Activated T-cell treated with anti-CD3 and anti-CD28 coated beads for 24 hours (primary cell): Measurements from ENCODE around the gene GALNT10.

Experiments used
- DNase-seq: peaks from one replicate; pipeline ENCODE4 v3.0.0-alpha.2; 2020; ENCODE audit warnings: low read depth

The GALNT10 gene

DNA sequence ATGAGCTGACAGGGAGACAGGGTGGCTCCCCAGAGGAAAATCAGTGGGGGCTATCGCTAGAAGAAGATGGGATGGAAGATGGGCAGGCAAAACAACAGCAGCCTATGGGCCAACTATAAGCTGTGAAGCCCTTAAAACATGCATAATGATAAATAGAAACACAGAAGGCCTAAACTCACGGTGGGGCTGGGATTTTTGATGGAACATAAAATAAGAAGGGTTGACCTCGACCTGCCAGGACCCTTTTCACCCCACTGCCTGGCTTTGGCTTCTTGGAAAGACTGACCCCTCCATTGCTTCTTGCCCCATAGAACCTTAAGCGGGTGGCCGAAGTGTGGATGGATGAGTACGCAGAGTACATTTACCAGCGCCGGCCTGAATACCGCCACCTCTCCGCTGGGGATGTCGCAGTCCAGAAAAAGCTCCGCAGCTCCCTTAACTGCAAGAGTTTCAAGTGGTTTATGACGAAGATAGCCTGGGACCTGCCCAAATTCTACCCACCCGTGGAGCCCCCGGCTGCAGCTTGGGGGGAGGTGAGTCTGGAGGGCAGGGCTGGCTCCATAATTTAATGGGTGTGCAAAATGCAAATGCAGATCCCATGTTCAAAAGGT is 218.8 kb downstream of the GALNT10 start:
- no peak for DNase-seq

DNA sequence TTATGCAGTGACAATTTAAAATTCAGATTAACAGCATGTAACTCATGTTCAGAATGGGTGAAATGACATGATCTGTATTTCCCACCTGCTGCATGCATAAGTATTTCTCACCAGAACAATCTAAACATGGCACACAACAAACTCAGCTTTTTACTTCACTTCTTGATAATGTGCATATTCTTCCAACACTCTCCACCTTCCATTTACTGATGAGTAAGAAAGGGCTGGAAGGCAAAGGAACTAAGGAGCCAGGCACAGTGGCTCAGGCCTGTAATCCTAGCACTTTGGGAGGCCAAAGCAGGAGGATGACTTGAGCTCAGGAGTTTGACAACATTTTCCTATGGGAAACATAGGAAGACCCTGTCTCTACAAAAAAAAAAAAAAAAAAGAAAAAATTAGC is 219.5 kb downstream of the GALNT10 start:
- DNase-seq = no peak

GRCh38 chr5:154410786-154411185 is 220.3 kb downstream of the GALNT10 start:
- no peak for DNase-seq

DNA sequence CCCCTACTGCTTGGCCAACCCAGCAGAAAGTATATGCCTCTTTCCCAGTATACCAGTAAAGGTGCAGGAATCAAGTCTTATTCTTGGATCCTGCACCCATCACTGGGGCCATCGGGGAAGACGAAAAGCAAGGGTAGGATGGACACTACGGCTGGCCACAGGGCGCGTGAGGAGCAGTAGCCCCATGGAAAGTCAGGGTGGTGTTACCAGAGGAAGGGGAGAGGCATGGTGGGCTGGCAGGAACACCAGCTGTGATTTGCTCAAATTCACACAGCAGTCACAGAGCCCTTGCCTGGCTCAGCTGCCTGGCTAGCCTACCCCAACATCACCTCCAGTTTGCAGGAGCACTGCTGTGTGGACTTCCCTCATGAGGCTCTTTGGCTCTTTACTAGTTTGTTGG is 220.8 kb downstream of the GALNT10 start:
- DNase-seq = no peak

DNA sequence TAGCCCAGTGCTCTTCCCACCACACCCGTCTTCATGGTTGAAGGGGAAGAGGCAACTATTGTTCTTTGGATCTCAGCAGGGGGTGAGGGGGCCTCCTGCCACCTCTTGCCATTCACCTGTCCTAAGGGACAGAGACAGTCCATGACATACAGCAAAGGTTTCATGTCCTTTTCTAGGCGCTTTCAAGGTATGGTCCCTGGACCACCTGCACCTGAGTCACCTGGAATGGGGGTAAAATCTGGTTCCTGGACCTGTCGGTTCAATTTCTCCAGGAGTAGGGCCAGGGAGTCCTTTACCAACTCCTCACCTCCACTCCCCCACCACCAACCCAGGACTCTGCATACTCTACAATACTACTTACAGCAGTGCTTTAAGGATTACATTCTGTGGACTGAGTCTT is 221.8 kb downstream of the GALNT10 start:
- no peak for DNase-seq

DNA sequence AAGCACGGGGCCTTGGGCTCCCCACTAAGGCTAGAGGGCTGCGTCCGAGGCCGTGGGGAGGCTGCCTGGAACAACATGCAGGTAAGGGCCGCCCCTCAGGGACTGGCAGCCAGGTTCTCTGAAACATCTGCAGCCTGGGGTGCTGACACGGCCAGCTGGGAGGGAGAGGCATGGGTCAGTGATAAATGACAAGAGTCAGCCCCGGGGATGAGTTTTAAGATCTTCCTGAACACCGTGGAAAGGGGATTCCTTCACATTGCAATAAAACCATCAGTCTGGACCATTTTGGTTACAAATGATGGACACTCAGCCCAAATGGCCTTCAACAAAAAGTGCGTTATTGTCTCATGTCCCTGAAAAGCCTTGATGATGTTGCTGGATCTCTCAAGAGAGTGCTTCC is 222.4 kb downstream of the GALNT10 start:
- DNase-seq = no peak

- no peak for DNase-seq
Observed at GRCh38 chr5:154415114-154415513, 224.6 kb downstream of the GALNT10 start.

DNA sequence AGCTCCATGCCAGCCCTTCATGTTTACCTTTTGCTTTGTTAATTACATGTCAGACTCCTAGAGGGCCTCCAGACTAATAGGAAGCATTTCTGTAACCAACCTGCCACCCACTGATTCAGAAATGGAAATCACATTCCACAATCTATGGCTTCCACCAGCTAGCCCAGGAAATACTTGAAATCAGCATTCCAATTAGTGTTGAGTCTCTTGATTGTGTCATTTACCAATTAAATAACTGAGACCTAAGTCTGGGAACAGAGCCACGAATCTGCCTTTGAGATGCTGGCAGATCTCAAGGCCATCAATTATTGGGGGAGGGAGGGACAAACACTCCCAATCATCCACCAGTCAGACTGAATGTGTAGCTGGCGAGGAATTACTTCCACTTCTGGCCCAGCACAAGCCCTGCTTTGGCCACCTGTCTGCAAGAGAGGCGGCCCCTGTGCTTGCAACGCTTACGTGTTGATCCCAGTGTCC is 227.8 kb downstream of the GALNT10 start:
- no peak for DNase-seq

DNA sequence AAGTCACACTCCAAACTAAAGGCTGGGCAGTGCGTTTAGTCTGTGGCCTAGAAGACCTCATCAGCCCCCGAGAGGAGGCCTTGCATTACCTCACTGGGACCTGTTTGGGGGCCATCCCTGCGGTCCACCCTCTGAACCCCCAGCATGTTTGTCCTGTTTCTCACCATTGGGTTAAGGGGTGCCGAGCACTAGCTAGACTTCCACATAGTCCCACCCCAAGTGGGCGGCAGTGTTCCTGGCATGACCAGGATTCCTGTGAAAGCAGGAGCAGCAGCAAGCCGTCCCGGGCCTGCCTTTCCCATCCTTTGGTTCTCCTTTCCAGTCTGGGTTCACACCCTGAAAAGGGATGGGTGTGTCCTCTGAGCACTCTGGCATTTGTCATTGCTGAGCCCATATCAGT is 228.7 kb downstream of the GALNT10 start:
- no peak for DNase-seq

DNA sequence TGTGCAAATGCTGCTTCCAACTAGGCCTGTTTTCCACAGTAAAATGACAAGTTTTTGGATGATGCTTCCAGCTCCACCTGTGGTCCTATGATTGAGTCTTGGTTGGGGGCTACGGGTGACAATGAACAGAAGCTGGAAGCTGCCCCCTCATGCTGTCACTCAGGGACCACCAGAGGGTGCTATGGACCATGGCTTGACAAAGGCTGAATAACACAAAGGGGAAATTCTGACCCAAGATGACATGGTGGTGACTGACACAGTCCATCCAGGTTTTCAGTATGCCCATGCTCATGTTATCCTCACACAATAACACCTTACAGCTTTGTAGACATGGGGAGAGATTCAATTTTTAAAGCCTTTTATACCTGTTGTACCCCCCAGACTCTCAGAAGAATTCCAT is 231.3 kb downstream of the GALNT10 start:
- peak; percentile 9 for DNase-seq

DNA sequence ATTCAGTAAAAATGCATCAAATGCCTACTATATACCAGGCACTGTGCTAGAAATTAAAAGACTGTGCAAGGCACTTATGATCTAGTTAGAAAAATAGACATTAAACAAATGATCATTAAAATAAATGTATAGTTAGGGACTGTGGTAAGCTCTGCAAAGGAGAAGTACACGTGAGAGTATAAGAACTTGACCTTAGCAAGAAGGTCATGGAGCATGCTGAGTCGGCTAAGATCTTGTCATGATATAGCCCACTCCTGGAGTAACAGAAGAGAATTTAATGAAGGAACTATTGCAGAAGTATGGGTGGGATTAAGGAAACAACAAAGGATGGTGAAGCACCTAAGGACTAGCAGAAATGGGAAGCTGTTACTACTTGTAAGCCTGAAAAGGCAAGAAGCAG is 231.8 kb downstream of the GALNT10 start:
- DNase-seq = no peak

GRCh38 chr5:154428208-154428607 is 237.7 kb downstream of the GALNT10 start:
- no peak for DNase-seq

- DNase-seq = no peak
Observed at GRCh38 chr5:154429341-154429740, 238.8 kb downstream of the GALNT10 start.

DNA sequence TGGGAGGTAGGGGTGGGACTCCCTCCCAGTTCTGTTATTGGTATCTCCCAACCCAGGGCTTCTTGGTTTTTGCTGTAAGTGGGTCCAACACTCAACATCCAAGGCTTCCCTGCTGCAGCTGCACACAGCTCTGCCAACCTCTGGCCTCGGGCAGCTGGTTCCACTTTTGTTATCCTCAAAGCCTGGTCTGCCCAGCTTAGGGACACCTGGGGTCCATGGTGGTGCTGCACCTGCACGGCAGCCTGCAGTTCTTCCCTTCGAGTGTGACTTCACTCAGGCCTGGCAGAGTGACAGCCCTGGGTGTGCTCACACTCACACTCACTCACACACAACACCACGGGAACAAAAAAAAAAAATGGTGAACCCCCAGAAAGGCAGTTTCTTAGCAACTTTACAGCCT is 239.9 kb downstream of the GALNT10 start:
- DNase-seq = no peak

DNA sequence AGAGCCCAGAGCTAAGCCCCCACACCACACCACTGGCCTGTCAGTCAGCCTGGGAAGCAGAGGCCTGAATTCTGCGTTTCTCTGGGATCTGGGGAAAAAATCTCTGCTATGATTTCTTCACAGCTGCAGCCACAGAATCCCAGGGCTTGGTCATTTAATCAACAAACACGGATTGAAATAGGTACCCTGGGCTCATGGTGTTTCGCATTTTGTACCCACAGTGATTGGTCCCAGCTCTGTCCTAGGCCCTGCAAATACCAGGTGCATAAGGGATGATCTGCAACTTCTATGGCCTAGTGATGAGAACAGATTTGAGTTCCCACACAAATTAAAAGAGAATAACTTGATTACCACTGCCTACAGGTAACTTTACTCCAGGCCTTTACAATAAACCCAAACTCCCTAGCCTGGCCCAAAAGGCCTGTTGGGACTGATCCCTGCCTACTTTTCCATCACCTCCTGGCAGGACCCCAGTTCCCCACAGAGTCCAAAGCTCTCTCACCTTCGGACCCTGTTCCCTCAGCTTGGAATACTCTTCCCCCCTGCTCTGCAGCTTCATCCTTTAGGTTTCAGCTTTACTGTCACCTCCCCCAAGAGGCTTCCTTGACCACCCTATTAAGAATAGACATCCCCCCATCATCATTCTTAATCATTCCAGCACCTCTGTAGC is 240.6 kb downstream of the GALNT10 start:
- DNase-seq = no peak

DNA sequence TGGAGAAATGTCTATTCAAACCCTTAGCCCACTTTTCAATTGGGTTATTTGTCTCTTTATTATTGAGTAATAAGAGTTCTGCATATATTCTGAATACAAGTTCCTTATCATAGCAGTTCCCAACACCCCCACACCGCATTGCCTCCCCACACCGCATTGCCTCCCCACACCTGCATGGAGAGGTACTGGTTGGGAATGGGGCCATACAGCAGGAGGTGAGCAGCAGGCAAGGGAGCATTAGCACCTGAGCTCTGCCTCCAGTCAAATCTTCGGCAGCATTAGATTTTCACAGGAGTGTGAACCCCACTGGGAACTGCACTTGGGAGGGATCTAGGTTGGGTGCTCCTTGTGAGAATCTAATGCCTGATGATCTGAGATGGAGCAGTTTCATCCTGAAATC is 244.7 kb downstream of the GALNT10 start:
- DNase-seq = no peak

GRCh38 chr5:154437281-154437965 is 246.9 kb downstream of the GALNT10 start:
- no peak for DNase-seq

GRCh38 chr5:154440540-154440939 is 250.0 kb downstream of the GALNT10 start:
- no peak for DNase-seq

- DNase-seq = no peak
Observed at GRCh38 chr5:154442801-154443200, 252.3 kb downstream of the GALNT10 start.

GRCh38 chr5:154444556-154445421 is 254.3 kb downstream of the GALNT10 start:
- DNase-seq = no peak

- peak; percentile 93 for DNase-seq
Observed at GRCh38 chr5:154445422-154446194, 255.1 kb downstream of the GALNT10 start, which contains the start of gene SAP30L. TSS of gene SAP30L (plus strand) at chr5:154445997. CDS start at chr5:154446605, 608 bp downstream.
